Tibial nerve (tissue), 4 donors: ENCODE measurements around the gene FOXE1. TPM values are rescaled to one million over a fixed set of nuclear protein-coding genes. Genes with fewer than 3 reads are reported as not detected.

ENCODE experiments used
- DNase-seq, 2 donors: peaks; one replicate each; pipeline ENCODE4 v3.0.0-alpha.2; 2019; ENCODE audit warnings: low spot score in 2 of 2
- H3K27ac ChIP-seq, 4 donors: fragments of 200-600 bp; sonication (generic) in 3 of 4; one replicate each; pipeline ENCODE4 v1.5.1; 2017 to 2019; ENCODE audit warnings: mild to moderate bottlenecking in 1 of 4
- H3K27me3 ChIP-seq, 2 donors: fragments of 200-600 bp; sonication (generic) in 1 of 2; one replicate each; pipeline versions ENCODE4 v1.5.1 to v1.6.0; 2017 to 2019
- H3K36me3 ChIP-seq, 3 donors: fragments of 200-600 bp; sonication (generic); one replicate each; pipeline ENCODE4 v1.5.1; 2018 to 2019
- H3K4me1 ChIP-seq, 4 donors: fragments of 200-600 bp; sonication (generic) in 3 of 4; one replicate each; pipeline ENCODE4 v1.5.1; 2017 to 2019
- H3K4me3 ChIP-seq, 4 donors: fragments of 200-600 bp; sonication (generic) in 3 of 4; one replicate each; pipeline ENCODE4 v1.5.1; 2017 to 2019; ENCODE audit warnings: mild to moderate bottlenecking in 1 of 4, moderate library complexity in 1 of 4
- H3K9me3 ChIP-seq, 4 donors: fragments of 200-600 bp; sonication (generic) in 3 of 4; one replicate each; pipeline ENCODE4 v1.5.1; 2017 to 2019
- EP300 ChIP-seq, 2 donors: sonication (generic); formaldehyde crosslinking; IDR thresholded peaks; one replicate each; pipeline ENCODE4 v1.6.1; 2017; ENCODE audit warnings: antibody characterized with exemption in 2 of 2, mild to moderate bottlenecking in 1 of 2
- POLR2A ChIP-seq, 2 donors: fragments of 450-650 bp; IDR thresholded peaks; one replicate each; pipeline ENCODE4 v1.6.1; 2017; ENCODE audit warnings: antibody characterized with exemption in 2 of 2, mild to moderate bottlenecking in 2 of 2, moderate library complexity in 2 of 2
- WGBS, 2 donors: methylation state at CpG; one replicate each; pipeline ENCODE4 v1.1.5; 2018; 5-methylcytosine and 5-hydroxymethylcytosine counted together
- total RNA-seq, 4 donors: library from RNA; depleted of rRNA; stranded (reverse); fragments of >200 nt; gene quantifications; one replicate each; pipeline ENCODE4 v1.1.0, GENCODE V29; 2016
- TF ChIP-seq, protein P1 (sequence below), 5 experiments: fragments of 200-600 bp in 3 of 5; fragments of 450-650 bp in 2 of 5; sonication (generic) in 3 of 5; IDR thresholded peaks; one replicate each; pipeline ENCODE4 v1.5.1; 2016 to 2019; ENCODE audit warnings: antibody characterized with exemption in 5 of 5, mild to moderate bottlenecking in 3 of 5, moderate library complexity in 2 of 5

FOXE1 gene
- not detected for total RNA-seq

DNA sequence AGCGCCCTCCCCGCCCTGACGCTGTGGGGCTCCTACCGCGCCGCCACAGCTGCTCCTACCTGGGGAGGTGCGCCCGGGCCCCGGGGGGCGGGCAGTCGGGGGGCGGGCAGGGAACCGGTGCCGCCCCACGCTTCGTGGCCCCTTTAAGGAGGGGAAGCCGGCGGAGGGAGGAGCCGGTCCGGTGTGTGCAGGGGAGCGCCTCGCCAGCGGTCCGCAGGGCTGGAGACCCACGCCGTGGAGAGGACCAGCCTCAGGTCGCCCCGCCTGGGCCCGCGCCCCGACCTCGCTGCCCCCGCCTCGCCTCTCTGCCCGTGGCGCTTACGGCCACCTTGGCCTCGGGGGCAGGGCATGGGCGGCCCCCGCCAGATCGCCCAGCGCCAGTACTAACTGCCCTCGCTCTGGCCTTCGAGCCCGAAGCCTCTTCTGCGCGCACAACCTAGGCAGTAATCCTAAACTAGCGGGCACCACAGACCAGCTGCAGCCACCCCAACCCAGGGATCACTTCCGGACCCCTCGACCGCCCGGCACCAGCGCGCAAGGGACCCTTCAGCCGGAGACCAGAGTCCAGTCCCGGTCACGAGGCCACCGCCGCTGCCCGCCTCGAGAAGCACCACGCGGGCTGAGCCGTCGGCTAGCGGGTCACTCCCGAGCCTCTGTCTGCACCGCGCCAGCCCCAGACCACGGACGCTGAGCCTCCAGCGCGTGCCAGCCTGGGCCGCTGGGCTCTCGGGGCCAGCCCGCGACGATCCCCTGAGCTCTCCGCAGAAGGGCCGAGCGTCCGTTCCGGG is at the start of gene FOXE1:
TSS of gene FOXE1 (plus strand) at position 171 of the 788 bp plus-strand sequence. CDS start 689 bp downstream, outside the sequence.
- H3K27me3 ChIP-seq, result peaks cover 0 to 96% of the 10 kb centered on the region in 2 donors
- TF ChIP-seq EP300 (IDR thresholded peaks at IDR 0.05) (no peak), POLR2A (IDR thresholded peaks at IDR 0.05) (no peak)
- TF ChIP-seq, protein P1, sequence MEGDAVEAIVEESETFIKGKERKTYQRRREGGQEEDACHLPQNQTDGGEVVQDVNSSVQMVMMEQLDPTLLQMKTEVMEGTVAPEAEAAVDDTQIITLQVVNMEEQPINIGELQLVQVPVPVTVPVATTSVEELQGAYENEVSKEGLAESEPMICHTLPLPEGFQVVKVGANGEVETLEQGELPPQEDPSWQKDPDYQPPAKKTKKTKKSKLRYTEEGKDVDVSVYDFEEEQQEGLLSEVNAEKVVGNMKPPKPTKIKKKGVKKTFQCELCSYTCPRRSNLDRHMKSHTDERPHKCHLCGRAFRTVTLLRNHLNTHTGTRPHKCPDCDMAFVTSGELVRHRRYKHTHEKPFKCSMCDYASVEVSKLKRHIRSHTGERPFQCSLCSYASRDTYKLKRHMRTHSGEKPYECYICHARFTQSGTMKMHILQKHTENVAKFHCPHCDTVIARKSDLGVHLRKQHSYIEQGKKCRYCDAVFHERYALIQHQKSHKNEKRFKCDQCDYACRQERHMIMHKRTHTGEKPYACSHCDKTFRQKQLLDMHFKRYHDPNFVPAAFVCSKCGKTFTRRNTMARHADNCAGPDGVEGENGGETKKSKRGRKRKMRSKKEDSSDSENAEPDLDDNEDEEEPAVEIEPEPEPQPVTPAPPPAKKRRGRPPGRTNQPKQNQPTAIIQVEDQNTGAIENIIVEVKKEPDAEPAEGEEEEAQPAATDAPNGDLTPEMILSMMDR (IDR thresholded peaks at IDR 0.05), result no peak
- no peaks in the 10 kb centered on the region for H3K36me3 ChIP-seq
- peak within 1 kb of the TSS in 3 of 4 donors; percentile 14 to 41 (median 21) for H3K4me3 ChIP-seq
- H3K9me3 ChIP-seq, result no peaks in the 10 kb centered on the region
- H3K4me1 ChIP-seq, result peaks cover 0 to 63% (median 24%) of the 10 kb centered on the region in 4 donors
- WGBS, 2 donors, result 0 to 1% methylated on average over 11 to 25 of the region's 83 CpGs
- H3K27ac ChIP-seq, result no peak within 1 kb of the TSS
- DNase-seq, result no peak

DNA sequence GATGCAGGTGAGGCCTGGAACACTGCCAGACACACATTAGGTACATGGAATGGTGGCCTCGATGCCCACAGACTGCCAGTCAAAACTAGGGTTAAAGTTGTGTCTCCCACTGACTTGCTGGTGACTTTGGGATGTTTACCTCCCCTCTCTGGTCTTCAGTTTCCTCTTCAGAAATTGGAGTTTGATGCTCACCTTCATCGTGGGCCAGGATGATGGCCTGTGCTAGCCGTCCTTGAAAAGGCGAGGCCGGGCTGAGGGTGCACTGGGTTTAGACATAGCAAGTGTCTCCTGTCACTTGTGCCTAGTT is 49.0 kb upstream of the FOXE1 start:
- peaks cover 0 to 28% of the 10 kb centered on the region in 2 donors for H3K27me3 ChIP-seq
- TF ChIP-seq, protein P1 (IDR thresholded peaks at IDR 0.05), result no peak
- no peak for TF ChIP-seq POLR2A (IDR thresholded peaks at IDR 0.05)
- WGBS, 2 donors, result 75 to 83% methylated on average over 5 of the region's 5 CpGs
- no peaks in the 10 kb centered on the region for H3K36me3 ChIP-seq
- H3K4me3 ChIP-seq, result peak overlapping the region in 2 of 4 donors; percentile 50 to 58
- no peak for DNase-seq
- peak overlapping the region in 1 of 4 donors; percentile 40 for H3K27ac ChIP-seq
- no peaks in the 10 kb centered on the region for H3K9me3 ChIP-seq
- H3K4me1 ChIP-seq, result peaks cover 0 to 12% (median 0%) of the 10 kb centered on the region in 4 donors

DNA sequence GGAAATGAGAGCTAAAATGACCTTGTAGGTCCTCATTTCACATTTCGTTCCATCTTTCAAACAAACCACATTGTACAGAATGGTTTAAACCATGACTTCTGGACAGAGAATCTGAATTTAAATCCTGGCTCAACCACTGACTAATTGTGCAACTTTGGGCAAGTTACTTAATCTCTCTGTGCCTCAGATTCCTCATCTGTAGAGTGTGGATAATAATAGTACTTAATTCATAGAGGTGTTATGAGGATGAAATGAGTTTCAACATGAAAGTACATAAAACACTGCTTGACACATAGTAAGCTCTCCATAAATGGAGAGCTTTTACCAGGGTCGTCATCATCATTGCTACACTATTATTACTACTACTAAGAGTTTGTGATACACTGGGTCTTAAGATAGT is 46.3 kb upstream of the FOXE1 start:
- Histone ChIP-seq H3K4me3 (no peak overlapping the region), H3K27ac (no peak overlapping the region), H3K9me3 (no peaks in the 10 kb centered on the region), H3K36me3 (no peaks in the 10 kb centered on the region), H3K4me1 (peaks cover 0 to 12% (median 0%) of the 10 kb centered on the region in 4 donors), H3K27me3 (peaks cover 0 to 28% of the 10 kb centered on the region in 2 donors)
- 60 to 78% methylated on average over 2 of the region's 2 CpGs for WGBS, 2 donors
- no peak for TF ChIP-seq POLR2A (IDR thresholded peaks at IDR 0.05)
- no peak for TF ChIP-seq EP300 (IDR thresholded peaks at IDR 0.05)
- TF ChIP-seq, protein P1 (IDR thresholded peaks at IDR 0.05), result no peak
- DNase-seq, result no peak

DNA sequence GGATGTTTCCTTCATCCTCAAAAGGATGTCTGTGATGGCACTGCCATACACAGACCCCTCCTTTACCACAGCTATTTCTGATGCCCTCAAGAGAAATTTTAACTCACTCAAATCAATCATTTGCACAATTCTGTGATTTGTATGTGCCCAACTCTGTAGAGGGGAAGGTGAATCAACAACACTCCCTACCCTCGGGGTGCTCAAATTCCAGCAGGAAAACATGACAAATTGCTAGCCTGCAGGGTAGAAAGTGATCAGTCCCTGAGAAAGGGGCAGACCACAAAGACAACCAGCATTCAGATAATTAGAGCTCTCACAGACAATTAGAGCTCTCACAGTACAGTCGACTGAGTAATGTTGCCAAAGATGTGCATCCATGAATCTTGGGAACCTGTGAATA is 45.3 kb upstream of the FOXE1 start:
- WGBS, 2 donors, result 29 to 35% methylated on average over 2 of the region's 2 CpGs
- no peak for TF ChIP-seq EP300 (IDR thresholded peaks at IDR 0.05)
- no peak overlapping the region for H3K4me3 ChIP-seq

DNA sequence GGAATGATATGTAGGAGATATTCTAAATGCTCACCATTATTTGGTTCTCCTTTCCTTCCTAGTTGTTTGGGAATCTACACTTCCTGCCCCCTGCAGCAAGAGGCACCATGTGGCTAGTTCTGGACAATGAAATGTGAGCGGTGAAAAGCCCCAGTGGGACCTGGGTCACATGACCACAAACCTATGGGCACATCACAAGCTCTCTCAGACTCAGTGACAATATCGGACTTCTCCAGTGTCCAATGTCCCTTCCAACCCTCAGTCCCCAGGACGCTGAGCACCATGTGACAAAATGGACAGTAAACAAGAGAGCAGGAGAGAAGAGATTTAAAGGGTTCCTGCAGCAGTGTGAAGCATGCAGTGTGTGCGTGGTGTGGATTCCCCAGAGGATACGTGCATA is 44.6 kb upstream of the FOXE1 start:
- no peaks in the 10 kb centered on the region for H3K36me3 ChIP-seq
- peaks cover 0 to 5% (median 0%) of the 10 kb centered on the region in 4 donors for H3K9me3 ChIP-seq
- 51 to 65% methylated on average over 5 of the region's 5 CpGs for WGBS, 2 donors
- H3K27me3 ChIP-seq, result peaks cover 0 to 20% of the 10 kb centered on the region in 2 donors
- no peak overlapping the region for H3K4me3 ChIP-seq
- H3K27ac ChIP-seq, result no peak overlapping the region
- TF ChIP-seq POLR2A (IDR thresholded peaks at IDR 0.05), result no peak
- TF ChIP-seq, protein P1 (IDR thresholded peaks at IDR 0.05), result no peak
- TF ChIP-seq EP300 (IDR thresholded peaks at IDR 0.05), result no peak
- DNase-seq, result no peak
- H3K4me1 ChIP-seq, result peaks cover 0 to 6% (median 0%) of the 10 kb centered on the region in 4 donors

More for the DNA sequence above, 45.3 kb upstream of the FOXE1 start:
- H3K9me3 ChIP-seq, result no peaks in the 10 kb centered on the region
- H3K36me3 ChIP-seq, result no peaks in the 10 kb centered on the region
- peaks cover 0 to 12% (median 0%) of the 10 kb centered on the region in 4 donors for H3K4me1 ChIP-seq
- DNase-seq, result no peak
- no peak overlapping the region for H3K27ac ChIP-seq
- peaks cover 0 to 20% of the 10 kb centered on the region in 2 donors for H3K27me3 ChIP-seq
